ENCODE data around the gene SLC24A4. TPM values are rescaled to one million over a fixed set of nuclear protein-coding genes. Genes with fewer than 3 reads are reported as not detected.

Gene SLC24A4
- total RNA-seq, 1 experiment from 2014 or later = not detected

- no TSS peak for BruUV-seq (replicated peaks)
- Mint-ChIP-seq H3K9me3 (ENCODE audit: unreplicated experiment) (no peaks in the 10 kb centered on the region), H3K27me3 (ENCODE audit: insufficient read depth, unreplicated experiment) (no peaks in the 10 kb centered on the region), H3K4me1 (ENCODE audit: insufficient read depth, unreplicated experiment) (no peaks in the 10 kb centered on the region), H3K36me3 (ENCODE audit: insufficient read depth, unreplicated experiment) (no peaks in the 10 kb centered on the region), H3K27ac (ENCODE audit: low read depth, unreplicated experiment) (no peak overlapping the region), H3K4me3 (ENCODE audit: unreplicated experiment) (no peak overlapping the region)
- no peak for DNase-seq (ENCODE audit: unreplicated experiment)
- POLR2A ChIA-PET = no interaction called here
- TF ChIP-seq, protein P1, sequence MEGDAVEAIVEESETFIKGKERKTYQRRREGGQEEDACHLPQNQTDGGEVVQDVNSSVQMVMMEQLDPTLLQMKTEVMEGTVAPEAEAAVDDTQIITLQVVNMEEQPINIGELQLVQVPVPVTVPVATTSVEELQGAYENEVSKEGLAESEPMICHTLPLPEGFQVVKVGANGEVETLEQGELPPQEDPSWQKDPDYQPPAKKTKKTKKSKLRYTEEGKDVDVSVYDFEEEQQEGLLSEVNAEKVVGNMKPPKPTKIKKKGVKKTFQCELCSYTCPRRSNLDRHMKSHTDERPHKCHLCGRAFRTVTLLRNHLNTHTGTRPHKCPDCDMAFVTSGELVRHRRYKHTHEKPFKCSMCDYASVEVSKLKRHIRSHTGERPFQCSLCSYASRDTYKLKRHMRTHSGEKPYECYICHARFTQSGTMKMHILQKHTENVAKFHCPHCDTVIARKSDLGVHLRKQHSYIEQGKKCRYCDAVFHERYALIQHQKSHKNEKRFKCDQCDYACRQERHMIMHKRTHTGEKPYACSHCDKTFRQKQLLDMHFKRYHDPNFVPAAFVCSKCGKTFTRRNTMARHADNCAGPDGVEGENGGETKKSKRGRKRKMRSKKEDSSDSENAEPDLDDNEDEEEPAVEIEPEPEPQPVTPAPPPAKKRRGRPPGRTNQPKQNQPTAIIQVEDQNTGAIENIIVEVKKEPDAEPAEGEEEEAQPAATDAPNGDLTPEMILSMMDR (IDR thresholded peaks at IDR 0.05; ENCODE audit: unreplicated experiment) = no peak
- intact Hi-C loops (cut with micrococcal nuclease) = no loop called here
- CTCF ChIA-PET = no interaction called here
Measured at GRCh38 chr14:92493492-92493891, 170.5 kb downstream of the SLC24A4 start.

DNA sequence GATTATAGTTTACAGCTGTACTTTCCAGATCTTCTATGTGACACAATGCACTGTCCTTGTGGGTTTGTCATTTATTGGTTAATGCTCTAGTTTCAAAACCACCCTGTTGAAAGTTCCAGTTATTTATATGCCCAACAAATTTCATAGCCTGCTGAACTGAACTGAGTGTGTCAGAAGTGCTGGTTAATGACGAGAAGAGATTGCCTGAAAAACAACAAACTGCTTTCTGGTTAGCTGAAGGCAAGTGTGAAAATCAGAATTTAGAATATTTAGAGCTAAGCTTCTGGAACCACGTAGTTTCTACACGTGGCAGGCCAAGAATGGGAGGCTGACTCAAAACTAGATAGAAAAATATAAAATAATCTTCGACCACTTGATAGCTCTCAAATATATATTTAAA, 171.5 kb downstream of the SLC24A4 start:
- CTCF ChIA-PET = interaction anchor here (0.6 kb wide), 2 partner anchors 193 to 1652 kb away, joined by 4 read pairs; no protein-coding TSS in a partner anchor
- no peaks in the 10 kb centered on the region for H3K9me3 Mint-ChIP-seq (ENCODE audit: unreplicated experiment)
- H3K4me1 Mint-ChIP-seq (ENCODE audit: insufficient read depth, unreplicated experiment) = no peaks in the 10 kb centered on the region
- H3K4me3 Mint-ChIP-seq (ENCODE audit: unreplicated experiment) = no peak overlapping the region
- intact Hi-C loops (cut with micrococcal nuclease) = no loop called here
- no peak overlapping the region for H3K27ac Mint-ChIP-seq (ENCODE audit: low read depth, unreplicated experiment)
- DNase-seq (ENCODE audit: unreplicated experiment) = no peak
- POLR2A ChIA-PET = interaction anchor here (0.7 kb wide), 1 partner anchor 18 kb away, joined by 3 read pairs; no protein-coding TSS in a partner anchor
- BruUV-seq (replicated peaks) = no TSS peak
- no peaks in the 10 kb centered on the region for H3K27me3 Mint-ChIP-seq (ENCODE audit: insufficient read depth, unreplicated experiment)
- TF ChIP-seq, protein P1 (IDR thresholded peaks at IDR 0.05; ENCODE audit: unreplicated experiment) = no peak
- no peaks in the 10 kb centered on the region for H3K36me3 Mint-ChIP-seq (ENCODE audit: insufficient read depth, unreplicated experiment)

DNA sequence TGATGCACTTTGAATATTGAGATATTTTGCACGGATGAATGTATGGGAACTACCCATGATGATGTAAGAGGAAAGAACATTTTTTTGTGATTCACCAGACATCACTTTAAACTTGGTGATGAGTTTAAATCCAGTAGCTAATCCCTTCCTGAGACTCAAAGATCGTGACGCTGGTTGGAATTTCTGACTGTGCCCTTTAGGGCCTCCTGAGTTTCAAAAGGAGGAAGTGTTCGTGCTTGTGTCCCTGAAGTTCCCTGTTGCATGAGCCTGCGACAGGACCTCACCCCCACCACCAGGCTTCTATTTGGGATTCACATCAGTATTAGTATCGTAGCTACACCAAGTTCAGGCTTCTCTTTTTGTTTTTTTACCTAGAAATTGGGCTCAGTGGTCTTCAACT, 172.1 kb downstream of the SLC24A4 start:
- H3K27ac Mint-ChIP-seq (ENCODE audit: low read depth, unreplicated experiment) = no peak overlapping the region
- peak; percentile 20 for DNase-seq (ENCODE audit: unreplicated experiment)
- no peaks in the 10 kb centered on the region for H3K36me3 Mint-ChIP-seq (ENCODE audit: insufficient read depth, unreplicated experiment)
- H3K4me1 Mint-ChIP-seq (ENCODE audit: insufficient read depth, unreplicated experiment) = no peaks in the 10 kb centered on the region
- POLR2A ChIA-PET = interaction anchor here (0.7 kb wide), 1 partner anchor 18 kb away, joined by 3 read pairs; no protein-coding TSS in a partner anchor
- TF ChIP-seq, protein P1 (IDR thresholded peaks at IDR 0.05; ENCODE audit: unreplicated experiment) = no peak
- no peaks in the 10 kb centered on the region for H3K9me3 Mint-ChIP-seq (ENCODE audit: unreplicated experiment)
- BruUV-seq (replicated peaks) = no TSS peak
- intact Hi-C loops (cut with micrococcal nuclease) = no loop called here
- CTCF ChIA-PET = interaction anchor here (0.6 kb wide), 1 partner anchor 1653 kb away, joined by 4 read pairs; no protein-coding TSS in a partner anchor
- H3K4me3 Mint-ChIP-seq (ENCODE audit: unreplicated experiment) = no peak overlapping the region
- H3K27me3 Mint-ChIP-seq (ENCODE audit: insufficient read depth, unreplicated experiment) = no peaks in the 10 kb centered on the region

- H3K4me1 Mint-ChIP-seq (ENCODE audit: insufficient read depth, unreplicated experiment) = no peaks in the 10 kb centered on the region
- TF ChIP-seq, protein P1 (IDR thresholded peaks at IDR 0.05; ENCODE audit: unreplicated experiment) = no peak
- no peak overlapping the region for H3K27ac Mint-ChIP-seq (ENCODE audit: low read depth, unreplicated experiment)
- no peaks in the 10 kb centered on the region for H3K9me3 Mint-ChIP-seq (ENCODE audit: unreplicated experiment)
- POLR2A ChIA-PET = interaction anchor here (0.6 to 0.8 kb wide), 2 partner anchors 15 to 175 kb away, joined by 3 to 4 read pairs; no protein-coding TSS in a partner anchor
- DNase-seq (ENCODE audit: unreplicated experiment) = no peak
- H3K27me3 Mint-ChIP-seq (ENCODE audit: insufficient read depth, unreplicated experiment) = no peaks in the 10 kb centered on the region
- no peak overlapping the region for H3K4me3 Mint-ChIP-seq (ENCODE audit: unreplicated experiment)
- CTCF ChIA-PET = no interaction called here
- BruUV-seq (replicated peaks) = no TSS peak
- intact Hi-C loops (cut with micrococcal nuclease) = no loop called here
- no peaks in the 10 kb centered on the region for H3K36me3 Mint-ChIP-seq (ENCODE audit: insufficient read depth, unreplicated experiment)
Measured at GRCh38 chr14:92496191-92496857, 173.4 kb downstream of the SLC24A4 start.

All from MCF 10A (cell line).